K562 (cell line): ENCODE results near the gene HAGHL. TPM values are rescaled to one million over a fixed set of nuclear protein-coding genes. Genes with fewer than 3 reads are reported as not detected.

Experiments used
- CHD2 ChIP-seq: IDR thresholded peaks from 2 replicates; pipeline ENCODE4 v1.6.1; 2011; ENCODE audit warnings: low read depth, low read length
- CTBP1 ChIP-seq: fragments of 450-650 bp; IDR thresholded peaks from 2 replicates; pipeline ENCODE4 v1.6.1; 2016; ENCODE audit warnings: borderline replicate concordance
- DIDO1 ChIP-seq: fragments of 450-650 bp; IDR thresholded peaks from 2 replicates; pipeline ENCODE4 v1.6.1; 2016; ENCODE audit warnings: low read depth, missing biosample characterization, missing genetic modification characterization
- E4F1 ChIP-seq: fragments of 250-450 bp; sonication (Bioruptor Pico); IDR thresholded peaks from 2 replicates; pipeline ENCODE4 v1.5.0; 2021; ENCODE audit warnings: mild to moderate bottlenecking, borderline replicate concordance
- HNRNPLL ChIP-seq: fragments of 200-400 bp; formaldehyde crosslinking; IDR thresholded peaks from 2 replicates; pipeline ENCODE4 v1.6.1; 2017; ENCODE audit warnings: low read length, low read depth, mild to moderate bottlenecking; ENCODE audit not compliant: poor library complexity, severe bottlenecking
- IFI16 ChIP-seq: fragments of 250-450 bp; sonication (Bioruptor Pico); IDR thresholded peaks from 2 replicates; pipeline ENCODE4 v2.1.2; 2022; ENCODE audit warnings: mild to moderate bottlenecking, inconsistent platforms
- MAX ChIP-seq: sonication (generic); formaldehyde crosslinking; IDR thresholded peaks from 2 replicates; pipeline ENCODE4 v1.9.0; 2022; ENCODE audit warnings: mild to moderate bottlenecking, missing genetic modification reagents
- NONO ChIP-seq, 2 experiments: fragments of 200-400 bp in 1 of 2; fragments of 450-650 bp in 1 of 2; formaldehyde crosslinking in 1 of 2; IDR thresholded peaks; 2 replicates each; pipeline ENCODE4 v1.6.1; 2017; ENCODE audit warnings: low read depth in 2 of 2, mild to moderate bottlenecking in 2 of 2, moderate library complexity in 2 of 2, low read length in 1 of 2
- PTTG1 ChIP-seq: fragments of 450-650 bp; IDR thresholded peaks from 2 replicates; pipeline ENCODE4 v1.6.1; 2016; ENCODE audit warnings: low read depth, mild to moderate bottlenecking, missing genetic modification characterization, missing compliant biosample characterization
- ZNF174 ChIP-seq: fragments of 250-450 bp; sonication (Bioruptor Pico); IDR thresholded peaks from 2 replicates; pipeline ENCODE4 v1.4.0; 2020; ENCODE audit warnings: mild to moderate bottlenecking
- ZNF444 ChIP-seq: fragments of 250-450 bp; sonication (Bioruptor Pico); IDR thresholded peaks from 2 replicates; pipeline ENCODE4 v1.4.0; 2020; ENCODE audit warnings: mild to moderate bottlenecking, moderate library complexity
- polyA plus RNA-seq, 8 experiments: library from polyadenylated mRNA; depleted of rRNA in 4 of 8; stranded (reverse) in 5 of 8; unstranded in 3 of 8; fragments of >200 nt; fragmentation: Nextera tagmentation in 2 of 8; fragmentation: Illumina TruSeq in 1 of 8; extraction: Ambion mirVana in 2 of 8; extraction: Trizol in 1 of 8; gene quantifications; 2 replicates each; pipeline versions ENCODE4 v1.2.1 to v1.2.3, GENCODE V29; 2011 to 2014; ENCODE audit warnings: inconsistent platforms in 1 of 8, missing spikeins in 1 of 8
- total RNA-seq, 7 experiments: library from RNA; depleted of rRNA in 6 of 7; stranded (reverse); fragments of >200 nt in 6 of 7; fragmentation: Illumina TruSeq in 2 of 7; extraction: Trizol in 2 of 7; gene quantifications; 2 replicates each; pipeline versions ENCODE4 v1.2.1 to v1.2.3, GENCODE V29; 2011 to 2021; ENCODE audit warnings: low replicate concordance in 1 of 7
- TF ChIP-seq, protein P1 (sequence below): fragments of 250-450 bp; sonication (Bioruptor Pico); IDR thresholded peaks from 2 replicates; pipeline ENCODE4 v1.8.0; 2022; ENCODE audit warnings: moderate library complexity, mild to moderate bottlenecking, inconsistent platforms
- TF ChIP-seq, protein P2 (sequence below), 2 experiments: fragments of 450-650 bp; IDR thresholded peaks; 2 replicates each; pipeline ENCODE4 v1.6.1; 2016
- TF ChIP-seq, protein P3 (sequence below): sonication (generic); formaldehyde crosslinking; IDR thresholded peaks from 2 replicates; pipeline ENCODE4 v1.8.0; 2022; ENCODE audit warnings: mild to moderate bottlenecking, low read depth, missing genetic modification reagents
- TF ChIP-seq, protein P4 (sequence below): fragments of 450-650 bp; IDR thresholded peaks from 2 replicates; pipeline ENCODE4 v1.7.1; 2018; ENCODE audit warnings: mild to moderate bottlenecking, low read depth; ENCODE audit not compliant: partially characterized antibody
- TF ChIP-seq, protein P5 (sequence below): fragments of 450-650 bp; IDR thresholded peaks from 2 replicates; pipeline ENCODE4 v1.6.1; 2014; ENCODE audit warnings: low read depth, mild to moderate bottlenecking, moderate library complexity, borderline replicate concordance

Gene HAGHL
- total and polyA plus RNA-seq, 9 of the 15 experiments (the other 6 are each of a cell fraction or from before 2014, with no cell fraction given), result 0.31 to 83.4 (median 20.7) TPM

GRCh38 chr16:726438-727290 lies at the start of gene HAGHL, which contains the start of gene CCDC78 (continued):
- TF ChIP-seq DIDO1, result no peak
- TF ChIP-seq, protein P1, sequence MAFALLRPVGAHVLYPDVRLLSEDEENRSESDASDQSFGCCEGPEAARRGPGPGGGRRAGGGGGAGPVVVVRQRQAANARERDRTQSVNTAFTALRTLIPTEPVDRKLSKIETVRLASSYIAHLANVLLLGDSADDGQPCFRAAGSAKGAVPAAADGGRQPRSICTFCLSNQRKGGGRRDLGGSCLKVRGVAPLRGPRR (CRISPR knock-in tag), result no peak
- TF ChIP-seq, protein P2, sequence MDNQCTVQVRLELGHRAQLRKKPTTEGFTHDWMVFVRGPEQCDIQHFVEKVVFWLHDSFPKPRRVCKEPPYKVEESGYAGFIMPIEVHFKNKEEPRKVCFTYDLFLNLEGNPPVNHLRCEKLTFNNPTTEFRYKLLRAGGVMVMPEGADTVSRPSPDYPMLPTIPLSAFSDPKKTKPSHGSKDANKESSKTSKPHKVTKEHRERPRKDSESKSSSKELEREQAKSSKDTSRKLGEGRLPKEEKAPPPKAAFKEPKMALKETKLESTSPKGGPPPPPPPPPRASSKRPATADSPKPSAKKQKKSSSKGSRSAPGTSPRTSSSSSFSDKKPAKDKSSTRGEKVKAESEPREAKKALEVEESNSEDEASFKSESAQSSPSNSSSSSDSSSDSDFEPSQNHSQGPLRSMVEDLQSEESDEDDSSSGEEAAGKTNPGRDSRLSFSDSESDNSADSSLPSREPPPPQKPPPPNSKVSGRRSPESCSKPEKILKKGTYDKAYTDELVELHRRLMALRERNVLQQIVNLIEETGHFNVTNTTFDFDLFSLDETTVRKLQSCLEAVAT (IDR thresholded peaks at IDR 0.05), result no peak
- no peak for TF ChIP-seq PTTG1
- no peak for TF ChIP-seq IFI16 (CRISPR knock-in tag)
- no peak for TF ChIP-seq CHD2
- no peak for TF ChIP-seq ZNF444 (CRISPR knock-in tag)
- TF ChIP-seq NONO (IDR thresholded peaks at IDR 0.05; ENCODE audit: low read depth in 2 of 2, low read length in 1 of 2), result no peak
- TF ChIP-seq CTBP1, result no peak; the same call in 1 of the 2 replicates
- no peak for TF ChIP-seq ZNF174 (CRISPR knock-in tag)
- no peak for TF ChIP-seq E4F1 (CRISPR knock-in tag)
- TF ChIP-seq, protein P3, sequence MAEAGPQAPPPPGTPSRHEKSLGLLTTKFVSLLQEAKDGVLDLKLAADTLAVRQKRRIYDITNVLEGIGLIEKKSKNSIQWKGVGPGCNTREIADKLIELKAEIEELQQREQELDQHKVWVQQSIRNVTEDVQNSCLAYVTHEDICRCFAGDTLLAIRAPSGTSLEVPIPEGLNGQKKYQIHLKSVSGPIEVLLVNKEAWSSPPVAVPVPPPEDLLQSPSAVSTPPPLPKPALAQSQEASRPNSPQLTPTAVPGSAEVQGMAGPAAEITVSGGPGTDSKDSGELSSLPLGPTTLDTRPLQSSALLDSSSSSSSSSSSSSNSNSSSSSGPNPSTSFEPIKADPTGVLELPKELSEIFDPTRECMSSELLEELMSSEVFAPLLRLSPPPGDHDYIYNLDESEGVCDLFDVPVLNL, result no peak
- no peak for TF ChIP-seq HNRNPLL
- TF ChIP-seq, protein P4, sequence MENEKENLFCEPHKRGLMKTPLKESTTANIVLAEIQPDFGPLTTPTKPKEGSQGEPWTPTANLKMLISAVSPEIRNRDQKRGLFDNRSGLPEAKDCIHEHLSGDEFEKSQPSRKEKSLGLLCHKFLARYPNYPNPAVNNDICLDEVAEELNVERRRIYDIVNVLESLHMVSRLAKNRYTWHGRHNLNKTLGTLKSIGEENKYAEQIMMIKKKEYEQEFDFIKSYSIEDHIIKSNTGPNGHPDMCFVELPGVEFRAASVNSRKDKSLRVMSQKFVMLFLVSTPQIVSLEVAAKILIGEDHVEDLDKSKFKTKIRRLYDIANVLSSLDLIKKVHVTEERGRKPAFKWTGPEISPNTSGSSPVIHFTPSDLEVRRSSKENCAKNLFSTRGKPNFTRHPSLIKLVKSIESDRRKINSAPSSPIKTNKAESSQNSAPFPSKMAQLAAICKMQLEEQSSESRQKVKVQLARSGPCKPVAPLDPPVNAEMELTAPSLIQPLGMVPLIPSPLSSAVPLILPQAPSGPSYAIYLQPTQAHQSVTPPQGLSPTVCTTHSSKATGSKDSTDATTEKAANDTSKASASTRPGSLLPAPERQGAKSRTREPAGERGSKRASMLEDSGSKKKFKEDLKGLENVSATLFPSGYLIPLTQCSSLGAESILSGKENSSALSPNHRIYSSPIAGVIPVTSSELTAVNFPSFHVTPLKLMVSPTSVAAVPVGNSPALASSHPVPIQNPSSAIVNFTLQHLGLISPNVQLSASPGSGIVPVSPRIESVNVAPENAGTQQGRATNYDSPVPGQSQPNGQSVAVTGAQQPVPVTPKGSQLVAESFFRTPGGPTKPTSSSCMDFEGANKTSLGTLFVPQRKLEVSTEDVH, result no peak
- TF ChIP-seq, protein P5, sequence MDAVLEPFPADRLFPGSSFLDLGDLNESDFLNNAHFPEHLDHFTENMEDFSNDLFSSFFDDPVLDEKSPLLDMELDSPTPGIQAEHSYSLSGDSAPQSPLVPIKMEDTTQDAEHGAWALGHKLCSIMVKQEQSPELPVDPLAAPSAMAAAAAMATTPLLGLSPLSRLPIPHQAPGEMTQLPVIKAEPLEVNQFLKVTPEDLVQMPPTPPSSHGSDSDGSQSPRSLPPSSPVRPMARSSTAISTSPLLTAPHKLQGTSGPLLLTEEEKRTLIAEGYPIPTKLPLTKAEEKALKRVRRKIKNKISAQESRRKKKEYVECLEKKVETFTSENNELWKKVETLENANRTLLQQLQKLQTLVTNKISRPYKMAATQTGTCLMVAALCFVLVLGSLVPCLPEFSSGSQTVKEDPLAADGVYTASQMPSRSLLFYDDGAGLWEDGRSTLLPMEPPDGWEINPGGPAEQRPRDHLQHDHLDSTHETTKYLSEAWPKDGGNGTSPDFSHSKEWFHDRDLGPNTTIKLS, result no peak
- peak; percentile 34; the same call in 1 of the 2 replicates for TF ChIP-seq MAX (CRISPR knock-in tag)
